ENCODE data around the gene APOL1.
A peak's percentile ranks its signal among the peaks of the same experiment; 100 is the strongest.

The APOL1 gene

GRCh38 chr22:36210224-36210623 lies 42.7 kb upstream of the APOL1 start:
- peak overlapping the region in 6 of 11 experiments; percentile 73 to 96 (median 76); a peak in 11 of 22 replicates for H3K4me2 ChIP-seq
- peaks cover 10 to 28% (median 25%) of the 10 kb centered on the region in 11 experiments; a peak in 20 of 22 replicates for H3K9me3 ChIP-seq (replicated peaks in 1 of 11)
- no peaks in the 10 kb centered on the region for H3K36me3 ChIP-seq
- H3K4me3 ChIP-seq = no peak overlapping the region
- TF ChIP-seq Cebpa-rat (IDR thresholded peaks at IDR 0.05) = no peak
- H3K27ac ChIP-seq = peak overlapping the region in 3 of 11 experiments; percentile 11 to 65 (median 22); a peak in 3 of 22 replicates
- H3K4me1 ChIP-seq = peaks cover 17 to 90% (median 49%) of the 10 kb centered on the region in 10 experiments
- H3K9ac ChIP-seq = 0 out of 22 replicates have a peak overlapping the region, but pooled peaks of 1 of the 11 experiments have one; percentile 1
- no peaks in the 10 kb centered on the region for H4K20me1 ChIP-seq
- H3K27me3 ChIP-seq = no peaks in the 10 kb centered on the region

- TF ChIP-seq Cebpa-rat (IDR thresholded peaks at IDR 0.05) = no peak
- H3K9me3 ChIP-seq (replicated peaks in 1 of 11) = peaks cover 10 to 28% (median 25%) of the 10 kb centered on the region in 11 experiments; a peak in 20 of 22 replicates
- peaks cover 7 to 79% (median 39%) of the 10 kb centered on the region in 10 experiments for H3K4me1 ChIP-seq
- H4K20me1 ChIP-seq = no peaks in the 10 kb centered on the region
- H3K36me3 ChIP-seq = no peaks in the 10 kb centered on the region
- no peaks in the 10 kb centered on the region for H3K27me3 ChIP-seq
- H3K27ac ChIP-seq = peak overlapping the region in 4 of 11 experiments; percentile 11 to 65 (median 17); a peak in 5 of 22 replicates
- no peak overlapping the region; a peak in 1 of 20 replicates for H3K4me3 ChIP-seq
- peak overlapping the region in 2 of 11 experiments; percentile 1 to 9; a peak in 1 of 22 replicates for H3K9ac ChIP-seq
- peak overlapping the region; percentile 39 to 96 (median 73) for H3K4me2 ChIP-seq
These were observed 41.6 kb upstream of the APOL1 start for GRCh38 chr22:36211237-36211861.

DNA sequence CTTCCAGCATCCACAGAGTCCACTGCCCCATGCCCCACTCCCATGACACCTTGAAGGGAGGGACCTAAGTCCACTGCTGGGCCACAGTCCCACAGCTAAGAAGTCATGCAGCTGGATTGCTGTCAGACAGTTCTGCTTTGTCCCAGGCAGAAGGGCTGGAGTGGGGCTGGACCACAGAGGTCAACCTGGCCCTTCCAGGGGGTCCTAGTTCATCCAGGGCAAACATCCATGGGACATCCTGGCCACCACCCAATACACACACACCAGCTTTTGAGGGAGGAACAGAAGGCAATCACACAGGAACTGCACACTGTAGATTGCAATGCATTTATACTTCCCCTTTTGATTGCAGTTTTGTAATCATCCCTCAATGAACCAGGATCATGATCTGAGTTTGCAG lies 40.0 kb upstream of the APOL1 start:
- Histone ChIP-seq H3K4me2 (peak overlapping the region in 9 of 11 experiments; percentile 29 to 96 (median 73); a peak in 17 of 22 replicates), H3K4me1 (peaks cover 7 to 64% (median 36%) of the 10 kb centered on the region in 10 experiments), H3K27ac (peak overlapping the region in 3 of 11 experiments; percentile 24 to 56 (median 39); a peak in 6 of 22 replicates), H3K36me3 (no peaks in the 10 kb centered on the region), H3K4me3 (no peak overlapping the region), H3K27me3 (no peaks in the 10 kb centered on the region), H4K20me1 (no peaks in the 10 kb centered on the region), H3K9me3 (replicated peaks in 1 of 11) (peaks cover 10 to 28% (median 25%) of the 10 kb centered on the region in 11 experiments; a peak in 20 of 22 replicates), H3K9ac (no peak overlapping the region)
- TF ChIP-seq Cebpa-rat (IDR thresholded peaks at IDR 0.05) = peak in 1 of 11 experiments; percentile 31; a peak in 1 of 22 replicates

DNA sequence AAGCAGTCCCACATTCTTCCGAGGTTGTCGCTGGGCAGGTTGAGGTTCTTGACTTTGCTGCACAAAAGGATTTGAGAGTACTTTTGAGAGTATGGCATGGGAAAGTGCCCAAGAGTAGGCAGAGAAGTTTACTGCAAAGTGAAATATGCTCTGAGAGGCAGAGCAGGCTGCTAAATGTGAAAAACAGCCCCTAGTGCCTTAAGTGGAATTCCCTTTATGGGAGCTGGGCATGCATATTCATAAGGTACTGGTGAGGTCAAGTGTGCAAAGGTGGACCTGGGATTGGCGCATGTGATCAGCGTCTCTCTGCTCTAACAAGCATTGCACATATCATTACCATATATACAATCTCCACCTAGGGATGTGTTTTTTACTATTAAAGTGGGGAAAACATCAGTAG lies 39.3 kb upstream of the APOL1 start:
- no peak for TF ChIP-seq Cebpa-rat (IDR thresholded peaks at IDR 0.05)
- Histone ChIP-seq H3K4me2 (peak overlapping the region in 6 of 11 experiments; percentile 52 to 96 (median 76); a peak in 12 of 22 replicates), H3K27me3 (no peaks in the 10 kb centered on the region), H3K9me3 (replicated peaks in 1 of 11) (peaks cover 10 to 24% (median 22%) of the 10 kb centered on the region in 11 experiments; a peak in 20 of 22 replicates), H3K9ac (no peak overlapping the region), H3K4me3 (no peak overlapping the region), H4K20me1 (no peaks in the 10 kb centered on the region), H3K4me1 (peaks cover 7 to 62% (median 36%) of the 10 kb centered on the region in 10 experiments), H3K27ac (no peak overlapping the region), H3K36me3 (no peaks in the 10 kb centered on the region)

DNA sequence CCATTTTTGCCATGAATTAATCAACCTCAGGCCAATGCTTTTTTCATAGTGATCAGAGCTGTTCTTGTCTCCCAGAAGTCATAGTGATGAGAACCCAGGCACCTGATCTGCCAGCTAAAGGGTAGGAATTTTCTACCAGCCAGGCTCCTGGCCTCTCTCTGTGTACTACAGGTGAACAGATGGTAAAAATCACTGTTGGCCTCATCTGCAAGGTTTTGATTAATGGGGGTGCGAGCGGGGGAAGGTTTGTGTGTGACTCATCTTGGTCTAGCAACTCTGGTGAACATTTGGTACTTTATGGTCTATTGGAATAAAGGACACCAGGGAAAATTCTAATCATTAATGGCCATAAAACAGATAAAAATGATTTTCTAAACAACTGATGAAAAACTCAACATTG lies 37.0 kb upstream of the APOL1 start:
- Histone ChIP-seq H3K36me3 (no peaks in the 10 kb centered on the region), H3K9ac (no peak overlapping the region), H3K4me1 (peaks cover 4 to 55% (median 31%) of the 10 kb centered on the region in 10 experiments), H3K9me3 (replicated peaks in 1 of 11) (0 out of 22 replicates have a peak, but pooled peaks cover 0 to under 1% (median 0%) of the 10 kb centered on the region in 11 experiments), H3K4me3 (no peak overlapping the region), H3K27ac (no peak overlapping the region), H4K20me1 (no peaks in the 10 kb centered on the region), H3K4me2 (no peak overlapping the region), H3K27me3 (no peaks in the 10 kb centered on the region)
- no peak for TF ChIP-seq Cebpa-rat (IDR thresholded peaks at IDR 0.05)

DNA sequence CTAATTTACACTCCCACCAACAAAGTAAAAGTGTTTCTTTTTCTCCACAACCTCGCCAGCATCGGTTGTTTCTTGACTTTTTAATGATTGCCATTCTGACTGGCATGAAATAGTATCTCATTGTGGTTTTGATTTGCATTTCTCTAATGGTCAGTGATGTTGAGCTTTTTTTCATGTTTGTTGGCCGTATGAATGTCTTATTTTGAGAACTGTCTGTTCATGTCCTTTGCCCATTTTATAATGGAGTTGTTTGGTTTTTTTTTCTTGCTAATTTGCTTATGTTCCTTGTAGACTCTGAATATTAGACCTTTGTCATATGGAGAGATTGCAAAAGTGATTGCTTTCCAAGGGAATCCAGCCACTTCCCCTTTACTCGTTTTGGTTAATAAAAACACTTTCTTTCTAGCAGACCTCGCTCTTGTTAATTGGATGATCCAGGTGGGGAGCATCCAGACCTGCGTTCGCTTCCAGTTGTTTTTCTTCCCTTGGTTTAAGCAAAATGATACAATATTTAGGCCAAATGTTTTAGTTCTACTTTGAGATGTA lies 34.2 kb upstream of the APOL1 start:
- H3K4me1 ChIP-seq = peaks cover 0 to 36% (median 10%) of the 10 kb centered on the region in 10 experiments; a peak in 12 of 20 replicates

DNA sequence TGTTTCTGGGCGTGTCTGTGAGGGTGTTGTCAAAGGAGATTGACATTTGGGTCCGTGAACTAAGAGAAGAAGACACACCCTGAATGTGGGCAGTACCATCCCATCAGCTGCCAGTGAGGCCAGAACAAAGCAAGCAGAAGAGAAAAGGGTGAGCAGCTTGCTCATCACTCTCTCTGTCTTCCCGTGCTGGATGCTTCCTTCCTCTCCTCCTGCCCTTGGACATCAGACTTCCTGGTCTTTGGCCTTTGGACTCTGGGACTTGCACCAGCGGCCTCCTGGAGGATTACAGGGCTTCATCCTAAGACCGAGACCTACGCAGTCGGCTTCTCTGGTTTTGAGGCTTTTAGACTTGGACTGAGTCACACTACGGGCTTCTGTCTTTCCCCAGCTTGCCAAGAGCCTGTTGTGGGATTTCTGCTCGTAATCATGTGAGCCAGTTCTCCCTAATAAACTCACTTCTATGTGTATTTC lies 32.4 kb upstream of the APOL1 start:
- Histone ChIP-seq H3K4me1 (peaks cover 0 to 30% (median 9%) of the 10 kb centered on the region in 10 experiments; a peak in 11 of 20 replicates), H3K27me3 (no peaks in the 10 kb centered on the region), H3K4me3 (no peak overlapping the region), H3K9me3 (replicated peaks in 1 of 11) (no peaks in the 10 kb centered on the region), H3K27ac (peak overlapping the region in 1 of 11 experiments; percentile 30; a peak in 1 of 22 replicates), H3K36me3 (no peaks in the 10 kb centered on the region), H3K9ac (peak overlapping the region in 1 of 11 experiments; percentile 26; a peak in 1 of 22 replicates), H3K4me2 (peak overlapping the region in 3 of 11 experiments; percentile 19 to 68 (median 47); a peak in 6 of 22 replicates), H4K20me1 (no peaks in the 10 kb centered on the region)
- no peak for TF ChIP-seq Cebpa-rat (IDR thresholded peaks at IDR 0.05)

More for the DNA sequence above, 34.2 kb upstream of the APOL1 start:
- H3K27me3 ChIP-seq = no peaks in the 10 kb centered on the region
- H3K27ac ChIP-seq = no peak overlapping the region
- H3K4me3 ChIP-seq = no peak overlapping the region
- no peaks in the 10 kb centered on the region for H4K20me1 ChIP-seq
- no peaks in the 10 kb centered on the region for H3K9me3 ChIP-seq (replicated peaks in 1 of 11)
- peak overlapping the region in 3 of 11 experiments; percentile 10 to 14 (median 12); a peak in 1 of 22 replicates for H3K4me2 ChIP-seq
- no peak for TF ChIP-seq Cebpa-rat (IDR thresholded peaks at IDR 0.05)
- H3K36me3 ChIP-seq = no peaks in the 10 kb centered on the region
- no peak overlapping the region for H3K9ac ChIP-seq

DNA sequence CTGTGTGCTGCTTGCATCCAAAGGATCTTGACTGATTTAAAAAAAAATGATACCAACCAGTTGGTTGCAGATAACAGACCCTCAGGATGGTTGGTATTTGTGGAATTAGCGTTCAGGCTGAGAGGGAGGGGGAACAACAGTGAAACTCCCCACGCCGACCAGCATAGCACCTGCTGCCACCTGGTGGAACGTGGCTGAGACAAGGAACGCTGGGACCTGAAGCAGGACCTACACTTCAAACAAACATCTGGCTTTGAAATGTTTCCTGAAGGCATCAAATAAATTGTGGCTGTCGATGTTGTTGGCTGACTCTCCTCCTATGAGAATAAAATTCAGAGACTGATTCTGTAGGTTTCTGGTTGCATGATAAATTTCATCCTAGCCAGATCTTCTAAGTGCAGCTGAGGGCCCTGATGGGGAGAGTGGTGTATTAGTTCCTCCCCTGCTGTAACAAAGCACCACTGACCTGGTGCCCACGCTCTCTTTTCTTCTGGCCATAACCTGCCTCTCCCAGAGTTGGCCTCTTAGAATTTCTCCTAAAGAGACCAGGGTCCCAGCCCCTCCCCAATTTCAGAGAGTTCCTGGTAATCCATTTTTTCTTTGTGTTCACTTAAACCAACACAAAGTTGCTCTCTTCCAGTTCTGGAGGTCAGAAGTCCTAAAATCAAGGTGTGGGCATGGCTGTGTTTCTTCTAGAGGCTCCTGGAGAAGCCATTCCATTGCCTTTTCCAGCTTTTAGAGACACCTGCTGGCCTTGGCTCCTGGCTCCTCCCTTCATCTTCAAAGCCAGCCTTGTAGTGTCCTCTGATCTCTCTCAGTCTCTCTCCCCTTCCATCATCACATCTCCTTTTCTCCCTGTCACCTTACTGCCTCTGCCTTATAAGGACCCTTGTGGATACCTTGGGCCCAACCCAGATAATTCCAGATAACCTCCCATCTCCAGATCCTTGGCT lies 30.9 kb upstream of the APOL1 start:
- no peak overlapping the region for H3K4me3 ChIP-seq

More for the DNA sequence above, 30.9 kb upstream of the APOL1 start:
- H4K20me1 ChIP-seq = no peaks in the 10 kb centered on the region
- H3K4me2 ChIP-seq = peak overlapping the region in 3 of 11 experiments; percentile 1 to 21 (median 14); a peak in 2 of 22 replicates
- no peak overlapping the region for H3K27ac ChIP-seq
- H3K36me3 ChIP-seq = peaks cover 0 to 12% (median 4%) of the 10 kb centered on the region in 11 experiments; a peak in 10 of 22 replicates
- H3K27me3 ChIP-seq = no peaks in the 10 kb centered on the region
- TF ChIP-seq Cebpa-rat (IDR thresholded peaks at IDR 0.05) = no peak
- no peak overlapping the region for H3K9ac ChIP-seq
- H3K9me3 ChIP-seq (replicated peaks in 1 of 11) = no peaks in the 10 kb centered on the region
- H3K4me1 ChIP-seq = peaks cover 0 to 30% (median 9%) of the 10 kb centered on the region in 10 experiments; a peak in 11 of 20 replicates
